HG03064 (cell line): ENCODE results near the gene ATG4C.
"Not testable (repeated sequence)": the region's sequence is repeated elsewhere in the genome, so short reads cannot be mapped to it uniquely, and the experiment has no call there.

Experiments used
- ATAC-seq: cut with Tn5 transposase; IDR thresholded peaks from one replicate; pipeline ENCODE4 v1.9.1; 2021; ENCODE audit warnings: low read depth; ENCODE audit not compliant: unreplicated experiment

ATG4C gene, protein sequence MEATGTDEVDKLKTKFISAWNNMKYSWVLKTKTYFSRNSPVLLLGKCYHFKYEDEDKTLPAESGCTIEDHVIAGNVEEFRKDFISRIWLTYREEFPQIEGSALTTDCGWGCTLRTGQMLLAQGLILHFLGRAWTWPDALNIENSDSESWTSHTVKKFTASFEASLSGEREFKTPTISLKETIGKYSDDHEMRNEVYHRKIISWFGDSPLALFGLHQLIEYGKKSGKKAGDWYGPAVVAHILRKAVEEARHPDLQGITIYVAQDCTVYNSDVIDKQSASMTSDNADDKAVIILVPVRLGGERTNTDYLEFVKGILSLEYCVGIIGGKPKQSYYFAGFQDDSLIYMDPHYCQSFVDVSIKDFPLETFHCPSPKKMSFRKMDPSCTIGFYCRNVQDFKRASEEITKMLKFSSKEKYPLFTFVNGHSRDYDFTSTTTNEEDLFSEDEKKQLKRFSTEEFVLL

GRCh38 chr1:62783736-62784508 lies at the start of gene ATG4C:
TSS of gene ATG4C (plus strand) at chr1:62784132. CDS start at chr1:62803787, 19,655 bp downstream.
- ATAC-seq: peak; percentile 87

DNA sequence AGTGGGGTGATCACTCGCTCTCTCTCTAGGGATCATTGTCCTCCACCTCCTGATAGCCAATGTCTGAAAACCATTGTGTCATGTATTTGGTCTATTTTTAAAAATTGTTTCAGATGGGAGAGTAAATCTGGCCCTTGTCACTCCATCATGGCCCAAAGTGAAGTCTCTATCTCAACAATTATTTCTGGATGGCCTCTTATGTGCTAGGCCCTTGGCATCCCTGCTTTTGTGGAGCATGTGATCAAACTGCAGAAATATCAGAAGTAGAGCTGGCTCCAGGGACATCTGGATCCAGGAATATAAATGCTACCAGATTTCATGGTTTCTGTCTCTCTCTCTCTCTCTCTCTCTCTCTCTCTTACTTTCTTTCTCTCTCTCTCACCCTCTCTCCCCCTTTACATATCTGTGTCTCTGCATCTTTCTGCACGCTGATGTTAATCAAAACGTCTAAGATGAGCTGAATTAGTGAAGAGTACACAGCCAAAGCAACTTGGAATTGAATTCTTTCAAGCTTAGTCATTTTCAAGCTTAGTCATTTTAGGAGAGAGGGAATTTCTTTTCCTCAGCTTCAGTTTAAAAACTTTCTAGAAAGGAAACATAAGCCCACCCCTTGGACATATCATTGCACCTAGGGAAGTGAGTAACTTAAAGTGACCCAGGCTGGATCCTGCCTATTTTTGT lies 48.3 kb upstream of the ATG4C start:
- no peak for ATAC-seq

GRCh38 chr1:62740701-62741100 lies 43.2 kb upstream of the ATG4C start:
- ATAC-seq: not testable (repeated sequence)

DNA sequence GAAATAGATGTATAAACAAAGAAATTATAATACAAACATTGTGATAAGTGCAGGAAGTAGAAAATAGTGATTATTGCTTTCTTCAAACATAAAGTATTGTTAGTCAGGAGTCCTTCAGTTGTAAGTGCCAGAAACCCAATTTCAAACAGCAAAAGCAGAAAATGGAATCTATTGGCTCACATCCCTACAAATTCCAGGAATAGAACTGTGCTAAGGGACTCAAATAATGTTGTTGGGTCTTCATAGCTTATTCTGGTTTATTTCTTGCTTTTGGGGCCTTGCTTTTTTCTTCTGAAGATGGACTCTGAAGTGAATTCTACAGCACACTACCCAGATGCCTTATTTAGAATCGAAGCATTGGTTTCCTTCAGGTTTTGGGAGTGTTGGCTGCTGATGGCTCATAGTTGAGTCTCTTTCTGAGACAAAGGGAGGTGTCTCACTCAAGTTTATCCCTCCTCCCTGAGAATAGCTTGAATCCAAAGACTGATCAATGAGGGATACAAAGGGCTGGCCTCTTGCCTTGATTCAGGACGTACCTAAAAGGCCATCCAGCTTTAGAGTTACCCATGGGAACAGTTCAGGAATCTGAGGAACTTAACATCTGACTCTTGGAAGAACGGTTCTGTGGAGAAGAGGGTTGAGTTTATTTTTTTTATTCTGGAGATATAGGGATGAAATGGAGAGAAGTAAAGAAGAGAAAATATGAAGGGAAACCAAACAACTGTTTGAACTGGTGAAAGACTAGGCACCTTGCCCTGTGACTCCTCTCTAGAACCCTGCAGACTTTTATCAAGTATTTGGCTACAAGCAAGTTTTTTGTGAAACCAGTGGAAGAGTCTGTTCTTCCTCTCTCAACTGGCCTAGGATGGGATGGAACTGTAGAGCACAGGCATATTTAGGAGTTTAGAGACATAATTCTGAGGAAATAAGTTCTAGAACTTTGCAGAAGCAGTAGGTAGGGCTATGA lies 39.0 kb upstream of the ATG4C start:
- no peak for ATAC-seq

DNA sequence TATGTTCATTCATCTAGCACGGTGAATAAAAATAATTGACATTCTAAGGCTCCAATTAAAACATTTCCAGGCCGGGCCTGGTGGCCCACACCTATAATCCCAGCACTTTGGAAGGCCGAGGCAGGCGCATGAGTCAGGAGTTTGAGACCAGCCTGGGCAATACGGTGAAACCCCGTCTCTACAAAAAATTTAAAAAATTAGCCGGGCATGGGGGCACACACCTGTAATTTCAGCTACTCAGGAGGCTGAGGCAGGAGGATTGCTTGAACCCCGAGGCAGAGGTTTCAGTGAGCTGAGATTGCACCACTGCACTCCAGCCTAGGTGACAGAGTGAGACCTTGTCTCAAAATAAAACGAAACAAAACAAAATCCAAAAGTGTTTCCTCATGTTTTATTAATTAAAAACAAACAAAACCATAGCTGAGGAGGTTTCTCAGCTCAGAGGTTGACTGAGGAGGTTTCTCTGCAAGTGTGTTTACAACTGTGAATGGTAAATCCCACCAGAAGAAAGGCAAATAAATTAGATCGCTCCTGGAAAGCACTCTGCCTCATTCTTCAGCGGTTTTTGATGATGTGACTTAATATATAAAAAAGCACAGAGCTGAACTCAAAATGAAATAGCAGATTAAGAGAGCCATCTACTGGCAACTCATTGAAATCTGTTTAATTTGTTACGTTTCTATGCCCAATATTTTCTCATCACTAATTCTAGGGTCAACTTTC lies 37.7 kb upstream of the ATG4C start:
- no peak for ATAC-seq

- no peak for ATAC-seq
Observed at GRCh38 chr1:62746809-62747138, 37.2 kb upstream of the ATG4C start.

DNA sequence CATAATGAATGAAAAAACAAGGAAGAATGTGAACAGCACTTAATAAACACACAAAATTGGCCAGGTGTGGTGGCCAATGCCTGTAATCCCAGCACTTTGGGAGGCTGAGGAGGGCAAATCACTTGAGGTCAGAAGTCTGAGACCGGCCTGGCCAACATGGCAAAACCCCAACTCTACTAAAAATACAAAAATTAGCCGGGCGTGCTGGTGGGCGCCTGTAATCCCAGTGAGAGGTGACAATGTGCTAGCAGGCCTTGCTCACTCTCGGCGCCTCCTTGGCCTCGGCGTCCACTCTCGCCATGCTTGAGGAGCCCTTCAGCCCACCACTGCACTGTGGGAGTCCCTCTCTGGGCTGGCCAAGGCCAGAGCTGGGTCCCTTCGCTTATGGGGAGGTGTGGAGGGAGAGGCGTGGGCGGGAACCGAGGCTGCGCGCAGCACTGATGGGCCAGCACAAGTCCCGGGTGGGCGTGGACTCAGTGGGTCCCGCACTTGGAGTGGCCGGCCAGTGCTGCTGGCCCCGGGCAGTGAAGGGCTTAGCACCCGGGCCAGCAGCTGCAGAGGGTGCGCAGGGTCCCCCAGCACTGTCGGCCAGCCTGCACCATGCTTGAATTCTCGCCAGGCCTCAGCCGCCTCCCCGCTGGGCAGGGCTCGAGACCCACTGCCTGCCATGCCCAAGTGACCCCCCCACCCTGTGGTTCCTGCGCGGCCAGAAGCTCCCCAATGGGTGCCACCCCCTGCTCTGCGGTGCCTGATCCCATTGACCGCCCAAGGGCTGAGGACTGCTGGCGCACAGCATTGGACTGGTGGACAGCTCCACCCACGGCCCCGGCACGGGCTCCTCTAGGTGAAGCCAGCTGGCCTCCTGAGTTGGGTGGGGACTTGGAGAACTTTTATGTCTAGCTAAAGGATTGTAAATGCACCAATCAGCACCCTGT lies 30.6 kb upstream of the ATG4C start:
- no peak for ATAC-seq

GRCh38 chr1:62754938-62755337 lies 29.0 kb upstream of the ATG4C start:
- not testable (repeated sequence) for ATAC-seq

DNA sequence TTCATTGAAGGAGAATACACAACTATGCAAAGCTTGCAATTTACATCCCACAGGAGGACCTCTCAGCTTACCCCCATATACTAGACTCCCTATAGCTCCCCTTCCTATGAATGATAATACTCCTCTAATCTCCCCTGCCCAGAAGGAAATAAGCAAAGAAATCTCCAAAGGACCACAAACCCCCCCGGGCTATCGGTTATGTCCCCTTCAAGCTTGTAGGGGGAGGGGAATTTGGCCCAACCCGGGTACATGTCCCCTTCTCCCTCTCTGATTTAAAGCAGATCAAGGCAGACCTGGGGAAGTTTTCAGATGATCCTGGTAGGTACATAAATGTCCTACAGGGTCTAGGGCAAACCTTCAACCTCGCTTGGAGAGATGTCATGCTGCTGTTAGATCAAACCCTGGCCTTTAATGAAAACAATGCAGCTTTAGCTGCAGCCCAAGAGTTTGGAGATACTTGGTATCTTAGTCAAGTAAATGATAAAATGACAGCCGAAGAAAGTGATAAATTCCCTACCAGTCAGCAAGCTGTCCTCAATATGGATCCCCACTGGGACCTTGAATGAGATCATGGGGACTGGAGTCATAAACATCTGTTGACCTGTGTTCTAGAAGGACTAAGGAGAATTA lies 27.6 kb upstream of the ATG4C start:
- not testable (repeated sequence) for ATAC-seq

- not testable (repeated sequence) for ATAC-seq
Observed at GRCh38 chr1:62759232-62759875, 24.6 kb upstream of the ATG4C start.

- ATAC-seq: not testable (repeated sequence)
Observed at GRCh38 chr1:62760021-62760782, 23.7 kb upstream of the ATG4C start.

DNA sequence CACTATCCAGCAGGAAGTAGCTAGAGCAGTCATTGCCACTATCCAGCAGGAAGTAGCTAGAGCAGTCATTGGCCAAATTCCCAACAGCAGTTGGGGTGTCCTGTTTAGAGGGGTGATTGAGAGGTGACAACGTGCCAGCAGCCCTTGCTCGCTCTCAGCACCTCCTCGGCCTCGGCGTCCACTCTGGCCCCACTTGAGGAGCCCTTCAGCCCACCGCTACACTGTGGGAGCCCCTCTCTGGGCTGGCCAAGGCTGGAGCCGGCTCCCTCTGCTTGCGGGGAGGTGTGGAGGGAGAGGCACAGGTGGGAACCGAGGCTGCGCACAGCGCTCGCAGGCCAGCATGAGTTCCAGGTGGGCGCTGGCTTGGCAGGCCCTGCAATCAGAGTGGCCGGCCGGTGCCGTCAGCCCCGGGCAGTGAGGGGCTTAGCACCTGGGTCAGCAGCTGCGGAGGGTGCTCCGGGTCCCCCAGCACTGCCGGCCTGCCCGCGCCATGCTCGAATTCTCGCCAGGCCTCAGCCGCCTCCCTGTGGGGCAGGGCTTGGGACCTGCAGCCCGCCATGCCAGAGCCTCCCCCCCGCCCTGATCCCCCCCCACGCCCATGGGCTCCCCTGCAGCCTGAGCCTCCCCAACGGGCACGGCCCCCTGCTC lies 22.6 kb upstream of the ATG4C start:
- not testable (repeated sequence) for ATAC-seq

- ATAC-seq: not testable (repeated sequence)
Observed at GRCh38 chr1:62762027-62762426, 21.9 kb upstream of the ATG4C start.

DNA sequence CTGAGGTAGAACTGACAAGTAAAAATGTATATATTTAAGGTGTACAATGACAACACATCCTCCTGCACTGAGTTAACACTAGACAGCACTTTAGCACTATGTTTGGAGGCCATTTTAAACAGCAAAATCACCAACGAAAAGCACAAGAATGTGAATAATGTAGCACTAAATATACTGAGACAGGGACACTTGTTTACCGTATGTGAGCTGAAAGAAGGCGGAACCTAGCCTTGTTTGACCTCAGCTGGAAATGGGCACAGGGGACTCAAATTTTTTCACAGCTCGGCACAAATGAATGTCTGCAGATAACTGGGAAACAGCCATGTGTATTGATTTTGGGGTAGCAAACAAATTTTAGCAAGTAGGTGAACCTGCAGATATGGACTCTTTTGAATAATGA lies 18.0 kb upstream of the ATG4C start:
- no peak for ATAC-seq

GRCh38 chr1:62768551-62768950 lies 15.4 kb upstream of the ATG4C start:
- ATAC-seq: not testable (repeated sequence)

GRCh38 chr1:62772607-62773295 lies 11.2 kb upstream of the ATG4C start:
- ATAC-seq: no peak
